ENCODE results near the gene PRAMEF11. TPM values are rescaled to one million over a fixed set of nuclear protein-coding genes. Genes with fewer than 3 reads are reported as not detected.

PRAMEF11 gene
- total RNA-seq, 1 experiment from 2014 or later: not detected

DNA sequence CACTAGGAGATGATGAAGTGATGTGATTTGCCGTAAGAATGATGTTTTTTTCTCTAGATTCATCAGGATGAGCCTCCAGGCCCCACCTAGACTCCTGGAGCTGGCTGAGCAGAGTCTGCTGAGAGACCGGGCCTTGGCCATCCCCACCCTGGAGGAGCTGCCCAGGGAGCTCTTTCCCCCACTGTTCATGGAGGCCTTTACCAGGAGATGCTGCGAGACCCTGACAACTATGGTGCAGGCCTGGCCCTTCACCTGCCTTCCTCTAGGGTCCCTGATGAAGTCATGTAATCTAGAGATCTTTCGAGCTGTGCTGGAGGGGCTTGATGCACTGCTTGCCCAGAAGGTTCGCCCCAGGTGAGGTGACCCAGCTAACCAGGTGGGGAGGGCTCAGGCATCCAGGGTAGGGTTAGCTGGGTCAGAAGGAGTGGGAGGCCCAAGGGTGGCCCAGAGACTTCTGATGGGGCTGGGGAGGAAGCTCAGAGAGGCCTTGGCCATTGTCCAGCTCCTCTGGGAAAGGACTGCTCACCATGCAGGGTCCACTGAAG is 56.3 kb downstream of the PRAMEF11 start:
- no peak overlapping the region for H4K5ac ChIP-seq (ENCODE audit: insufficient read length, low read depth, low read length)

More for the DNA sequence above, 56.3 kb downstream of the PRAMEF11 start:
- Histone ChIP-seq H3K9me3 (ENCODE audit: control insufficient read depth, low read depth, low read length) (no peaks in the 10 kb centered on the region), H3K18ac (ENCODE audit: insufficient read length, low read depth, low read length) (no peak overlapping the region), H4K91ac (ENCODE audit: insufficient read length, low read depth, low read length) (no peak overlapping the region), H3K4me2 (ENCODE audit: insufficient read depth, insufficient read length, low read length) (no peak overlapping the region), H3K56ac (ENCODE audit: insufficient read length, low read depth, low read length) (no peak overlapping the region), H4K20me1 (ENCODE audit: control insufficient read depth, insufficient read depth, insufficient read length) (no peaks in the 10 kb centered on the region), H3T11ph (ENCODE audit: low read length) (no peak overlapping the region), H3K27ac (ENCODE audit: insufficient read length, low read depth, low read length) (no peak overlapping the region), H3K4ac (ENCODE audit: low read depth, low read length) (no peak overlapping the region), H3K23ac (ENCODE audit: insufficient read length, low read depth, low read length) (no peak overlapping the region), H3K79me2 (ENCODE audit: insufficient read depth, low read length) (0 out of 2 replicates have a peak, but pooled peaks cover 2% of the 10 kb centered on the region), H2BK20ac (ENCODE audit: low read depth, low read length, poor library complexity, severe bottlenecking) (no peak overlapping the region), H2BK5ac (ENCODE audit: insufficient read length, low read length) (no peak overlapping the region), H3K14ac (ENCODE audit: insufficient read depth, low read length) (no peak overlapping the region), H2BK120ac (ENCODE audit: low read depth, low read length, poor library complexity, severe bottlenecking) (no peak overlapping the region), H2BK12ac (ENCODE audit: insufficient read length, low read depth, low read length) (no peak overlapping the region), H3K27me3 (ENCODE audit: insufficient read depth, low read length) (no peaks in the 10 kb centered on the region), H2AK5ac (ENCODE audit: insufficient read length, low read length) (no peak overlapping the region), H3K4me1 (ENCODE audit: insufficient read depth, low read length) (no peaks in the 10 kb centered on the region), H4K8ac (replicated peaks; ENCODE audit: insufficient read length, low read depth, low read length) (no peak overlapping the region), H2AFZ (ENCODE audit: low read length) (no peak overlapping the region), H2BK15ac (ENCODE audit: low read depth, low read length) (no peak overlapping the region), H3K79me1 (ENCODE audit: insufficient read depth, low read depth, low read length, poor library complexity, severe bottlenecking) (no peaks in the 10 kb centered on the region), H3K9ac (ENCODE audit: extremely low read depth, insufficient read length, low read length) (no peak overlapping the region), H3K23me2 (ENCODE audit: insufficient read length, low read depth, low read length, poor library complexity, severe bottlenecking) (no peaks in the 10 kb centered on the region)
- no peak for DNase-seq
- WGBS (ENCODE audit: extremely low coverage, insufficient read length, low lambda C conversion rate): no CpG with 5 or more reads among the region's 5 CpGs
- Mint-ChIP-seq H3K36me3 (ENCODE audit: insufficient read depth in 1 of 3, low read depth in 3 of 3) (no peaks in the 10 kb centered on the region), H3K4me3 (no peak overlapping the region), H3K27me3 (ENCODE audit: low read depth) (peaks cover 16% of the 10 kb centered on the region), H3K4me1 (no peaks in the 10 kb centered on the region), H3K9me3 (peaks cover 0 to 4% of the 10 kb centered on the region in 2 experiments; a peak in 4 of 5 replicates), H3K27ac (no peak overlapping the region)
- no peak for TF ChIP-seq CTCF (conservative IDR thresholded peaks at IDR 0.05)

Other genes with a start within 250 kb of the PRAMEF11 start
- gene DHRS3, start 213.2 kb downstream of the PRAMEF11 start, total RNA-seq (2021): 52.2 and 54.5 TPM in 2 replicates
- not detected in 2 replicates for gene AADACL4, start 187.3 kb downstream of the PRAMEF11 start, total RNA-seq (2021)
- 0.22 and 0.35 TPM in 2 replicates for gene AADACL3, start 115.3 kb downstream of the PRAMEF11 start, total RNA-seq (2021)
- not detected in 2 replicates for gene CFAP107, start 85.2 kb downstream of the PRAMEF11 start, total RNA-seq (2021)
- gene PRAMEF12, start 57.7 kb downstream of the PRAMEF11 start, total RNA-seq (2021): not detected in 2 replicates
- not detected in 2 replicates for gene PRAMEF1, start 40.0 kb downstream of the PRAMEF11 start, total RNA-seq (2021)
- not detected in 2 replicates for gene HNRNPCL1, start 17.3 kb upstream of the PRAMEF11 start, total RNA-seq (2021)
- not detected in 2 replicates for gene PRAMEF2, start 25.7 kb upstream of the PRAMEF11 start, total RNA-seq (2021)
- gene PRAMEF4, start 54.8 kb upstream of the PRAMEF11 start, total RNA-seq (2021): not detected in 2 replicates
- not detected in 2 replicates for gene PRAMEF10, start 66.9 kb upstream of the PRAMEF11 start, total RNA-seq (2021)
- not detected in 2 replicates for gene PRAMEF7, start 85.2 kb upstream of the PRAMEF11 start, total RNA-seq (2021)
- gene PRAMEF6, start 116.2 kb upstream of the PRAMEF11 start, total RNA-seq (2021): not detected in 2 replicates
- not detected in 2 replicates for gene PRAMEF27, start 225.2 kb upstream of the PRAMEF11 start, total RNA-seq (2021)
- gene HNRNPCL3, start 229.4 kb upstream of the PRAMEF11 start, total RNA-seq (2021): not detected in 2 replicates
- not detected in 2 replicates for gene PRAMEF25, start 239.4 kb upstream of the PRAMEF11 start, total RNA-seq (2021)